HEK293 (cell line): ENCODE measurements around the gene DNAAF5.

Experiments
- GFI1B ChIP-seq: fragments of 450-650 bp; formaldehyde crosslinking; IDR thresholded peaks from 2 replicates; pipeline ENCODE4 v1.5.1; 2016; ENCODE audit warnings: missing biosample characterization, missing genetic modification characterization
- ZNF670 ChIP-seq: fragments of 450-650 bp; formaldehyde crosslinking; IDR thresholded peaks from 2 replicates; pipeline ENCODE4 v1.5.1; 2016; ENCODE audit warnings: missing biosample characterization, missing genetic modification characterization, low read depth
- ZNF704 ChIP-seq: fragments of 450-650 bp; formaldehyde crosslinking; IDR thresholded peaks from 2 replicates; pipeline ENCODE4 v1.5.1; 2016; ENCODE audit warnings: missing biosample characterization, missing genetic modification characterization
- TF ChIP-seq, protein P1 (sequence below): fragments of 450-650 bp; formaldehyde crosslinking; IDR thresholded peaks from 2 replicates; pipeline ENCODE4 v1.5.1; 2016; ENCODE audit warnings: missing biosample characterization, missing genetic modification characterization

- TF ChIP-seq ZNF704 (tag by site-specific recombination) = no peak
- TF ChIP-seq GFI1B = no peak
- TF ChIP-seq, protein P1, sequence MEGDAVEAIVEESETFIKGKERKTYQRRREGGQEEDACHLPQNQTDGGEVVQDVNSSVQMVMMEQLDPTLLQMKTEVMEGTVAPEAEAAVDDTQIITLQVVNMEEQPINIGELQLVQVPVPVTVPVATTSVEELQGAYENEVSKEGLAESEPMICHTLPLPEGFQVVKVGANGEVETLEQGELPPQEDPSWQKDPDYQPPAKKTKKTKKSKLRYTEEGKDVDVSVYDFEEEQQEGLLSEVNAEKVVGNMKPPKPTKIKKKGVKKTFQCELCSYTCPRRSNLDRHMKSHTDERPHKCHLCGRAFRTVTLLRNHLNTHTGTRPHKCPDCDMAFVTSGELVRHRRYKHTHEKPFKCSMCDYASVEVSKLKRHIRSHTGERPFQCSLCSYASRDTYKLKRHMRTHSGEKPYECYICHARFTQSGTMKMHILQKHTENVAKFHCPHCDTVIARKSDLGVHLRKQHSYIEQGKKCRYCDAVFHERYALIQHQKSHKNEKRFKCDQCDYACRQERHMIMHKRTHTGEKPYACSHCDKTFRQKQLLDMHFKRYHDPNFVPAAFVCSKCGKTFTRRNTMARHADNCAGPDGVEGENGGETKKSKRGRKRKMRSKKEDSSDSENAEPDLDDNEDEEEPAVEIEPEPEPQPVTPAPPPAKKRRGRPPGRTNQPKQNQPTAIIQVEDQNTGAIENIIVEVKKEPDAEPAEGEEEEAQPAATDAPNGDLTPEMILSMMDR (tag by site-specific recombination) = no peak
- TF ChIP-seq ZNF670 (tag by site-specific recombination) = no peak
Measured at GRCh38 chr7:805261-805660, 78.8 kb downstream of the DNAAF5 start.
